Cardiac muscle cell (in vitro differentiated cells and primary cell): ENCODE measurements around the gene FGD3. TPM values are rescaled to one million over a fixed set of nuclear protein-coding genes. Genes with fewer than 3 reads are reported as not detected.

Experiments
- DNase-seq, 2 donors: peaks; one replicate each; pipeline versions ENCODE4 v3.0.0 to v3.0.0-alpha.2; 2010 to 2017; ENCODE audit warnings: low read depth in 1 of 2, low spot score in 1 of 2
- H3K27ac ChIP-seq: fragments of 200-600 bp; sonication (generic); 2 replicates; pipeline ENCODE4 v1.5.1; 2016
- H3K27me3 ChIP-seq: fragments of 200-600 bp; sonication (generic); 2 replicates; pipeline ENCODE4 v1.6.0; 2016; ENCODE audit warnings: control low read depth
- H3K36me3 ChIP-seq: fragments of 200-600 bp; sonication (generic); 2 replicates; pipeline ENCODE4 v1.5.1; 2016; ENCODE audit warnings: control low read depth
- H3K4me1 ChIP-seq: fragments of 200-600 bp; sonication (generic); 2 replicates; pipeline ENCODE4 v1.8.1; 2017; ENCODE audit warnings: low read depth, mild to moderate bottlenecking, mixed run types
- H3K4me3 ChIP-seq: fragments of 200-600 bp; sonication (generic); 2 replicates; pipeline ENCODE4 v1.5.1; 2016; ENCODE audit warnings: mild to moderate bottlenecking
- H3K9me3 ChIP-seq: fragments of 200-600 bp; sonication (generic); 2 replicates; pipeline ENCODE4 v1.5.1; 2017; ENCODE audit warnings: low read depth, mild to moderate bottlenecking, control low read depth
- polyA plus RNA-seq: library from polyadenylated mRNA; unstranded; fragments of >200 nt; fragmentation: Nextera tagmentation; extraction: Ambion mirVana; gene quantifications from 2 replicates; pipeline ENCODE4 v1.2.1, GENCODE V29; 2016
- total RNA-seq: library from RNA; depleted of rRNA; stranded (reverse); fragments of >200 nt; gene quantifications from 2 replicates; pipeline ENCODE4 v1.2.3, GENCODE V29; 2016
- TF ChIP-seq, protein P1 (sequence below): IDR thresholded peaks from 2 replicates; pipeline ENCODE4 v1.5.1; 2012; ENCODE audit warnings: low read depth, mild to moderate bottlenecking, low read length

Gene FGD3
- total and polyA plus RNA-seq, 2 experiments from 2014 or later, result 0.18 TPM; not detected in 1

DNA sequence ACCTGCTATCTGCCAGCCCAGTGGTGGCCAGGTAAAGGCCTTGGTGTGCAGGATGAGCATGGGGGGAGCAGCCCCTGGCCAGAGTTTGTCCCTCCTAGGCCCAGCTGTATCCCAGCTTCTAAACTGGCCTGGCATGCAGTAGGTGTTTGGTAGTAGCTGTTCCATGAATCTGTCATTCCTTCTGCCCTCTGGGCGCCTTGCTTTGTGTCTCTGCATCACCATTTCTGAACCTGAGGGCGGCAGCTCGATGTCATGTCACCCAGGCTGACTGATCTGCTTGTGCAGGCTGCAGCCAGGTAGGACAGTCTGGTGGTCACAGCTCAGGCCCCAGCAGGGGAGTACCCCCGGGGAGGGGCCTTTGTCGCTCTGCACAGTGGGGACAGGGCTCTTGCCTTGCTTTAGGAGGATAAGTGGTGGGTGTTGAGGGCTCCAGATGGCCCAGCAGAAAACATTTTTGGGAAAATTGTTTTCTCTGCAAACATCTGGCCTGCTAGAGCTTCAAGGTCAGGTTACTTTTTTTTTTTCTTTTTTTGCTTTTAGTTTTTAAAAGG is 106.5 kb downstream of the FGD3 start:
- Histone ChIP-seq H3K4me1 (no peaks in the 10 kb centered on the region), H3K27me3 (peaks cover 4% of the 10 kb centered on the region), H3K9me3 (no peaks in the 10 kb centered on the region), H3K4me3 (no peak overlapping the region), H3K36me3 (no peaks in the 10 kb centered on the region), H3K27ac (no peak overlapping the region)
- TF ChIP-seq, protein P1, sequence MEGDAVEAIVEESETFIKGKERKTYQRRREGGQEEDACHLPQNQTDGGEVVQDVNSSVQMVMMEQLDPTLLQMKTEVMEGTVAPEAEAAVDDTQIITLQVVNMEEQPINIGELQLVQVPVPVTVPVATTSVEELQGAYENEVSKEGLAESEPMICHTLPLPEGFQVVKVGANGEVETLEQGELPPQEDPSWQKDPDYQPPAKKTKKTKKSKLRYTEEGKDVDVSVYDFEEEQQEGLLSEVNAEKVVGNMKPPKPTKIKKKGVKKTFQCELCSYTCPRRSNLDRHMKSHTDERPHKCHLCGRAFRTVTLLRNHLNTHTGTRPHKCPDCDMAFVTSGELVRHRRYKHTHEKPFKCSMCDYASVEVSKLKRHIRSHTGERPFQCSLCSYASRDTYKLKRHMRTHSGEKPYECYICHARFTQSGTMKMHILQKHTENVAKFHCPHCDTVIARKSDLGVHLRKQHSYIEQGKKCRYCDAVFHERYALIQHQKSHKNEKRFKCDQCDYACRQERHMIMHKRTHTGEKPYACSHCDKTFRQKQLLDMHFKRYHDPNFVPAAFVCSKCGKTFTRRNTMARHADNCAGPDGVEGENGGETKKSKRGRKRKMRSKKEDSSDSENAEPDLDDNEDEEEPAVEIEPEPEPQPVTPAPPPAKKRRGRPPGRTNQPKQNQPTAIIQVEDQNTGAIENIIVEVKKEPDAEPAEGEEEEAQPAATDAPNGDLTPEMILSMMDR, result no peak
- no peak for DNase-seq

DNA sequence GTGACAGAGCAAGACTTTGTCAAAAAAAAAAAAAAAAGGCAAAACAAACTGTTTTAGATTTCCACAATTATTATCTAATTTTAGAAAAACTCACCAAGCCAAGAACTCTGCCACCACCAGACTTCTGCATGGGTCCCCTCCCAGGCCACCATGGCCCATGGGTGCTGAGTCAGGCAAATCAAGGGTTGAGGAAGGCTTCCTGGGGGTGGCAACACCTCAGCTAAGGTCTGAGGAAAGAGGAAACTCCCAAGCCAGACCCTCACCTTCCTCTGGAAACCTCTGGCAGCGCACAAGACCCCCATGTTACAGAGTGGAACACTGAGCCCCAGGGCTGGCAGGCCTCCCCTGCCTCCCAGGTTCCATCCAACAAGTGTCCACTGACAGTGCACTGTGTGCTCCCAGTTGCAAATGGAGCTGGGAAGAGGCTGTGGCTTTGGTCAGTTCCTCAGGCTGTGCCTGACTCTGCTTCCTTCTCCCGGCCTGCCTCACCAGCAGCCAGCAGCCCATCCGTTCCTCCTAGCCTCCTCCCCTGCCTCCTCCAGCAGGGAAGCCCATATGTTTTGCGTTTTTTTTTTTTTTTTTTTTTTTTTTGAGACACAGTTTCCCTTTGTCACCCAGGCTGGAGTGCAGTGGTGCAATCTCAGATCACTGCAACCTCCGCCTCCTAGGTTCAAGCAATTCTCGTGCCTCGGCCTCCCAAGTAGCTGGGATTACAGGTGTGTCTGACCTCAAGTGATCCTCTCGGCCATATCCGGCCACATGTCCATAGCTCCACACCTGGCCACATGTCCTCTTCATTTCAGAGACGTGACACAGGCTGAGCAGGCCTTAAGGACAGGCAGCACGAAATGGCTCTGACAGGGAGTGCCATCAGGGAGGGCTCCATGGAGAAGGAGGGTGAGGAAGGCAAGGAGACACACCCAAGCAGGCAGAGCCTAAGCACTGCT is 107.7 kb downstream of the FGD3 start:
- Histone ChIP-seq H3K27me3 (peaks cover 13% of the 10 kb centered on the region), H3K36me3 (no peaks in the 10 kb centered on the region), H3K9me3 (no peaks in the 10 kb centered on the region), H3K4me3 (no peak overlapping the region), H3K4me1 (no peaks in the 10 kb centered on the region), H3K27ac (no peak overlapping the region)
- no peak for DNase-seq
- TF ChIP-seq, protein P1, result no peak

DNA sequence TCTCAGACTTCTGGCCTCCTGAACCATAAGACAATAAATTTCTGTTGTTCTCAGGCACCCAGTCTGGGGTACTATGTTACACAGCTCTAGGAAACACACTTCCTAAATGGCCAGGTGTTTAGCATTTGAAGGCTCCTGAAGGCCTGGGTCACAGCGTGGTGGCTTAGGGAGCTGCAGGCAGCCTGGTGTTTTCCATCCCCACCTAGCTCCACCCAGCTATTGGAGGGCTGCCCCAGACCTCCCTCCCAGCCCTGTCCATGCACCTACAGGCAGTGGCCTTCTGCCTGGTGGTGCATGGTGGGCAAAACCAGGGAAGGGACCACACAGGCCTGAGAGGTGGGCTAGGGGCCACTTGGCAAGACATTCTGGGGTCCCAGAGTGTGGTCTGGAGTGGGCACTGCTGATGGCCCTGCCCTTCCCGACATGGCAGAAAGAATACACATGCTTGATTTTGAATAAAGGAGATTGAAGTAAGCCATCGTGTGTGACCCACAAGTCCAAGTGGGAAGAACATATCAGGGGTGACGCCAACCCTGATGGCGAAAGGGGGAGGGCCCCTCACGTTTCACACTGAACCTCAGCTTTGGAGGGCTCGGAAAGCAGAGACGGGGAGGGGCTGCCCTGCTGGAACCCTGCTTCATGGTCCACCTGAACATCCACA is 109.8 kb downstream of the FGD3 start:
- peaks cover 13% of the 10 kb centered on the region for H3K27me3 ChIP-seq
- H3K27ac ChIP-seq, result no peak overlapping the region
- H3K9me3 ChIP-seq, result no peaks in the 10 kb centered on the region
- H3K36me3 ChIP-seq, result no peaks in the 10 kb centered on the region
- H3K4me1 ChIP-seq, result no peaks in the 10 kb centered on the region
- DNase-seq, result no peak
- no peak overlapping the region for H3K4me3 ChIP-seq
- TF ChIP-seq, protein P1, result no peak

DNA sequence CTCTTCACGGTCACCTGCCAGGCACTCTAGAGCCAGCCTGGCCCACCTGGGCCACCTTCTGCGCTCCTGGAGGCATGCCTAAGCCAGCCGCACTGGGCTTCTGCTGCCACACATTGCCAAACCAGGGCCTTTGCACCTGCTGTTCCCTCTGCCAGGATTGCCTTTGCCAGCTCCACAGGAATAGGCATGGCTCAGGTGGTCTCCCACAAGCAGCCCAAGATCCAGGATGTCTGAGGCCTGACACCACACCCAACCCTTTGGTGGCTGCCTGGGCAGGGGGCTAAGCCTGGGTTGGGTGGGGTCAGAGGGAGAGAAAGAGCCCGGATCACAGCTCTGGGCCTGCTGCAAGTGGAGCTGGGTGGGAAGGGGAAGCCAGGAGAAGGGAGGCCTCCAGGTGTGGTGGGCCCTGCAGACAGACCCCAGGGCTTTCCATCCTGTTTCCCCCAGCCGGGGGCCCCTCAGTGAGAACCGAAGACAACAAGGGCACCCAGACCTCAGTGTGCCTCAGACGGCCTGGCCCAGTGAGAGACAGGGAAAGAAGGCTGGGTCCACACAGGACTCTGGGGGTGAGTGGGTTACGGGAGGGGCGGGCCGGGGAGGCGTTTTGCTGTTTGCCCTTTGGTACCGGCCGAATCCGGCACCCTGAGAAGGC is 110.5 kb downstream of the FGD3 start:
- TF ChIP-seq, protein P1, result no peak
- no peaks in the 10 kb centered on the region for H3K9me3 ChIP-seq

DNA sequence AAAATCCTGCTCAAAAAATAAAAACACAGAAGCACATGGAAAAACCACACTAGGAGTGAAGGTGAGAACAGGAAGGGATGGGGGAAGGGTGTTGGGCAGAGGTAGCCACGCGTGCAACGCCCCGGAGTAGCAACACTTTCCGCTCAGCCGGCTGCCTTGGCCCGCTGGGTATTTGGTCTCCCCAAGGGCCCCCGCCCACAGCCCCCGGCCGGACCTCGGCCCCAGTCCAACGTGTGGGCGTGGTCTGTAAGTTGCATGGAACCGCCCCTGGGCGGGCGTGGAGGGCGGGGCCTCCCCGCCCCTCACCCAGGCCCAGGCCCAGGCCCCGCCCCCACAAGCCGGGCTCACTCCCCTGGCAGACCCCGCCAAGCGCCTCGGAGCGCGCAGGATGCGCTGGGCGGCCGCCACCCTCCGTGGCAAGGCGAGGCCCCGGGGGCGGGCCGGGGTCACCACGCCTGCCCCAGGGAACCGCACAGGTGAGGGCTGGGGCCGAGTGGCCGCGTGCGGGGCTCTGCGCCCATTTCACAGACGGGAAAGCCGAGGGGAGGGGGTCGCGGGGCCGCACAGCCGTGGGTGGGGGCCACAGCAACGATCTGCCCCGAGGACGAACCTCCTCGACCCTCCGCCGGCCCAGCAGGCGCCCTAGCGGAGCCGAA is 111.2 kb downstream of the FGD3 start, which contains the start of gene SUSD3:
TSS of gene SUSD3 (plus strand) at position 347 of the 656 bp plus-strand sequence. CDS start at position 389, 42 bp downstream.
- Histone ChIP-seq H3K36me3 (no peaks in the 10 kb centered on the region), H3K4me3 (peak within 1 kb of the TSS; percentile 13), H3K27ac (no peak within 1 kb of the TSS), H3K9me3 (no peaks in the 10 kb centered on the region), H3K4me1 (no peaks in the 10 kb centered on the region), H3K27me3 (peaks cover 15% of the 10 kb centered on the region)
- DNase-seq, result peak; percentile 73 to 78
- TF ChIP-seq, protein P1, result no peak

More for the DNA sequence above, 110.5 kb downstream of the FGD3 start:
- no peak overlapping the region for H3K4me3 ChIP-seq
- no peak overlapping the region for H3K27ac ChIP-seq
- no peaks in the 10 kb centered on the region for H3K4me1 ChIP-seq
- DNase-seq, result no peak
- no peaks in the 10 kb centered on the region for H3K36me3 ChIP-seq
- H3K27me3 ChIP-seq, result peaks cover 13% of the 10 kb centered on the region
